SK-N-MC (cell line): ENCODE data around the gene GTF2I.
"Not testable (repeated sequence)": the region's sequence is repeated elsewhere in the genome, so short reads cannot be mapped to it uniquely, and the experiment has no call there.

ENCODE experiments used
- EZH2 ChIP-seq: fragments of 200-600 bp; sonication (generic); IDR thresholded peaks from one replicate; pipeline ENCODE4 v1.6.1; 2017; ENCODE audit warnings: antibody characterized with exemption
- POLR2AphosphoS5 ChIP-seq: IDR thresholded peaks from 2 replicates; pipeline ENCODE4 v1.6.1; 2012; ENCODE audit warnings: mild to moderate bottlenecking, low read depth, low read length, borderline replicate concordance

DNA sequence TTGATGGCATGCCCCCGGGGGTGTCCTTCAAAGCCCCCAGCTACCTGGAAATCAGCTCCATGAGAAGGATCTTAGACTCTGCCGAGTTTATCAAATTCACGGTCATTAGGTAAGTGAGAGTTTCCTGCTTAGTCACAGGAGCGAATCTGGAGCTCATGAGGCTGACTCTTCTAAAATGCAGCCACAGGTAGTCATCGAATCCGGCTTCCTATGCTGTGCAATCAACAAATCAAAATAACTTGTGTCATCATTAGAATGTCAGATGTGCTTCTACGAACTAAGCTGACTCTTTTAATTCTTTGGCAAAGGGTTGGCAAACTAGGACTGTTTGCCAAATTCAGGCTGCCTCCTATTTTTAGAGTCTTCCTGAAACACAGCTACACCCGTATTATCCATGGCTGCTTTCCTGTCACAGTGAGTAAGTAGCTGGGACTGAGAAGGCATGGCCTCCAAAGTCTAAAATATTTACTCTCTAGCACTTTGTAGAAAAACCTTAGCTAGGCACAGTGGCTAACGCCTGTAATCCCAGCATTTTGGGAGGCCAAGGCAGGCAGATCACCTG lies 96.5 kb downstream of the GTF2I start:
- not testable (repeated sequence) for TF ChIP-seq POLR2AphosphoS5, EZH2
